NCI-H2196 treated with DMSO at 0.1 percent for 48 hours (cell line): ENCODE data around the gene ABCC9.

Experiments
- DNase-seq: peaks from one replicate; lab custom pipeline; 2025; ENCODE audit not compliant: unreplicated experiment; lab: John Stamatoyannopoulos, UW

ABCC9 gene

GRCh38 chr12:21881965-21882364 lies 59.3 kb downstream of the ABCC9 start:
- no peak for DNase-seq

GRCh38 chr12:21879312-21879711 lies 61.9 kb downstream of the ABCC9 start:
- DNase-seq: no peak

- DNase-seq: no peak
These were observed 63.8 kb downstream of the ABCC9 start for GRCh38 chr12:21877293-21877982.

- no peak for DNase-seq
These were observed 75.4 kb downstream of the ABCC9 start for GRCh38 chr12:21865846-21866245.

GRCh38 chr12:21860534-21860933 lies 80.7 kb downstream of the ABCC9 start:
- no peak for DNase-seq

- DNase-seq: no peak
These were observed 81.1 kb downstream of the ABCC9 start for GRCh38 chr12:21860128-21860527.

- DNase-seq: no peak
These were observed 89.0 kb downstream of the ABCC9 start for GRCh38 chr12:21852251-21852650.

- no peak for DNase-seq
These were observed 90.1 kb downstream of the ABCC9 start for GRCh38 chr12:21851151-21851550.

- DNase-seq: no peak
These were observed 90.8 kb downstream of the ABCC9 start for GRCh38 chr12:21850419-21850818.

- DNase-seq: no peak
These were observed 91.3 kb downstream of the ABCC9 start for GRCh38 chr12:21849878-21850277.

GRCh38 chr12:21848192-21848591 lies 93.0 kb downstream of the ABCC9 start:
- no peak for DNase-seq

- DNase-seq: no peak
These were observed 97.4 kb downstream of the ABCC9 start for GRCh38 chr12:21843795-21844194.

- DNase-seq: no peak
These were observed 101.5 kb downstream of the ABCC9 start for GRCh38 chr12:21839776-21840175.

- no peak for DNase-seq
These were observed 103.4 kb downstream of the ABCC9 start for GRCh38 chr12:21837847-21838246.

- no peak for DNase-seq
These were observed 109.4 kb downstream of the ABCC9 start for GRCh38 chr12:21831791-21832344.

- DNase-seq: no peak
These were observed 112.4 kb downstream of the ABCC9 start for GRCh38 chr12:21828779-21829178.

GRCh38 chr12:21828136-21828775 lies 113.0 kb downstream of the ABCC9 start:
- no peak for DNase-seq

- no peak for DNase-seq
These were observed 114.1 kb downstream of the ABCC9 start for GRCh38 chr12:21827083-21827482.

- no peak for DNase-seq
These were observed 114.7 kb downstream of the ABCC9 start for GRCh38 chr12:21826618-21826910.

- no peak for DNase-seq
These were observed 115.2 kb downstream of the ABCC9 start for GRCh38 chr12:21825886-21826617.

GRCh38 chr12:21823581-21823980 lies 117.6 kb downstream of the ABCC9 start:
- DNase-seq: no peak

GRCh38 chr12:21819678-21820077 lies 121.5 kb downstream of the ABCC9 start:
- DNase-seq: no peak
